CD8-positive, alpha-beta memory T cell (primary cell): Measurements from ENCODE around the gene SERPINI2. TPM values are rescaled to one million over a fixed set of nuclear protein-coding genes. Genes with fewer than 3 reads are reported as not detected.

Experiments
- CTCF ChIA-PET: fragments of 350-600 bp; sonication (Branson Sonifier 250); formaldehyde crosslinking; loops from one replicate; lab custom pipeline; 2021; ENCODE audit warnings: antibody characterized with exemption; lab: Charles Lee
- POLR2A ChIA-PET: fragments of 350-600 bp; sonication (Branson Sonifier 250); formaldehyde crosslinking; loops from one replicate; lab custom pipeline; 2021; ENCODE audit warnings: antibody characterized with exemption; lab: Charles Lee
- DNase-seq, 5 donors: peaks; one replicate each; pipeline versions ENCODE4 v3.0.0 to v3.0.0-alpha.2; 2020 to 2022; ENCODE audit warnings: mixed read lengths in 1 of 5
- H3K27ac ChIP-seq: one replicate; pipeline ENCODE4 v1.7.0; 2013; ENCODE audit warnings: low read depth, mild to moderate bottlenecking, low read length, moderate library complexity
- H3K27me3 ChIP-seq: 2 replicates; pipeline ENCODE4 v1.7.0; 2013; ENCODE audit warnings: low read length, mild to moderate bottlenecking; ENCODE audit not compliant: insufficient read depth, poor library complexity, severe bottlenecking
- H3K36me3 ChIP-seq: 2 replicates; pipeline ENCODE4 v1.7.0; 2013; ENCODE audit warnings: mild to moderate bottlenecking, low read length, moderate library complexity; ENCODE audit not compliant: insufficient read depth
- H3K4me1 ChIP-seq: 2 replicates; pipeline ENCODE4 v1.7.0; 2013; ENCODE audit warnings: mild to moderate bottlenecking, low read length, moderate library complexity; ENCODE audit not compliant: insufficient read depth
- H3K4me3 ChIP-seq: 2 replicates; pipeline ENCODE4 v1.7.0; 2013; ENCODE audit warnings: mild to moderate bottlenecking, low read length
- H3K9me3 ChIP-seq: 2 replicates; pipeline ENCODE4 v1.7.0; 2013; ENCODE audit warnings: mild to moderate bottlenecking, low read length
- H3K27ac Mint-ChIP-seq, 8 donors: one replicate each; pipeline ENCODE4 v1.8.0; 2020 to 2021; ENCODE audit warnings: mixed read lengths in 8 of 8, mild to moderate bottlenecking in 6 of 8, inconsistent platforms in 3 of 8, moderate library complexity in 3 of 8
- H3K27me3 Mint-ChIP-seq, 2 donors: one replicate each; pipeline ENCODE4 v1.8.0; 2020 to 2021; ENCODE audit warnings: mixed read lengths in 2 of 2, mild to moderate bottlenecking in 1 of 2, moderate library complexity in 1 of 2
- H3K36me3 Mint-ChIP-seq, 3 donors: one replicate each; pipeline ENCODE4 v1.8.0; 2020 to 2021; ENCODE audit warnings: mixed read lengths in 3 of 3, inconsistent platforms in 1 of 3, mild to moderate bottlenecking in 1 of 3
- H3K4me1 Mint-ChIP-seq, 3 donors: one replicate each; pipeline ENCODE4 v1.8.0; 2020 to 2021; ENCODE audit warnings: mixed read lengths in 3 of 3, inconsistent platforms in 1 of 3, mild to moderate bottlenecking in 1 of 3
- H3K4me3 Mint-ChIP-seq, 7 donors: one replicate each; pipeline ENCODE4 v1.8.0; 2020 to 2021; ENCODE audit warnings: mixed read lengths in 7 of 7, mild to moderate bottlenecking in 6 of 7, moderate library complexity in 4 of 7, inconsistent platforms in 2 of 7
- H3K9me3 Mint-ChIP-seq, 5 donors: one replicate each; pipeline ENCODE4 v1.8.0; 2020 to 2022; ENCODE audit warnings: mixed read lengths in 5 of 5, mild to moderate bottlenecking in 3 of 5, moderate library complexity in 2 of 5, inconsistent platforms in 1 of 5
- polyA plus RNA-seq: library from polyadenylated mRNA; unstranded; fragments of 300-500 nt; fragmentation: Illumina TruSeq; gene quantifications from one replicate; pipeline ENCODE4 v1.2.3, GENCODE V29; 2021
- total RNA-seq, 2 experiments: library from RNA; stranded (reverse); gene quantifications; one replicate each; pipeline ENCODE4 v1.2.3, GENCODE V29; 2021

SERPINI2 gene
- total and polyA plus RNA-seq, 3 experiments from 2014 or later = not detected

- no peaks in the 10 kb centered on the region for H3K9me3 Mint-ChIP-seq
- no peak for DNase-seq
- H3K4me3 Mint-ChIP-seq = no peak overlapping the region
- no peak overlapping the region for H3K4me3 ChIP-seq
- no peaks in the 10 kb centered on the region for H3K27me3 ChIP-seq
- no peaks in the 10 kb centered on the region for H3K4me1 ChIP-seq
- no peaks in the 10 kb centered on the region for H3K9me3 ChIP-seq
- ChIA-PET CTCF (no interaction called here), POLR2A (no interaction called here)
- peaks cover 0 to 3% of the 10 kb centered on the region in 2 donors for H3K27me3 Mint-ChIP-seq
- no peaks in the 10 kb centered on the region for H3K36me3 ChIP-seq
- no peaks in the 10 kb centered on the region for H3K36me3 Mint-ChIP-seq
- H3K4me1 Mint-ChIP-seq = no peaks in the 10 kb centered on the region
- no peak overlapping the region for H3K27ac ChIP-seq
- no peak overlapping the region for H3K27ac Mint-ChIP-seq
Observed at GRCh38 chr3:167394003-167394402, 79.8 kb downstream of the SERPINI2 start.

Other genes with a start within 250 kb of the SERPINI2 start
- gene ZBBX, start 93.7 kb downstream of the SERPINI2 start, total RNA-seq = not detected
- gene ZBBX, start 93.7 kb downstream of the SERPINI2 start, polyA plus RNA-seq = not detected
- under 1 TPM; 0.35 to 0.74 TPM for gene WDR49, start 179.9 kb upstream of the SERPINI2 start, total RNA-seq
- gene WDR49, start 179.9 kb upstream of the SERPINI2 start, polyA plus RNA-seq = not detected